Right renal cortex interstitium (tissue), 3 donors: Measurements from ENCODE around the gene TMED8. TPM values are rescaled to one million over a fixed set of nuclear protein-coding genes. Genes with fewer than 3 reads are reported as not detected.
"Not testable (repeated sequence)": the region's sequence is repeated elsewhere in the genome, so short reads cannot be mapped to it uniquely, and the experiment has no call there.

Source experiments
- DNase-seq, 3 donors: peaks; one replicate each; pipeline ENCODE4 v3.0.0-alpha.2; 2013; ENCODE audit warnings: low read depth in 3 of 3, low spot score in 2 of 3
- polyA plus RNA-seq, 3 donors: library from polyadenylated mRNA; unstranded; fragments of 120-200 nt; gene quantifications; one replicate each; pipeline ENCODE4 v1.2.1, GENCODE V29; 2013; ENCODE audit not compliant: insufficient read length in 3 of 3

Gene TMED8
- polyA plus RNA-seq, 3 donors, result 21.4 to 22.5 (median 22.2) TPM

DNA sequence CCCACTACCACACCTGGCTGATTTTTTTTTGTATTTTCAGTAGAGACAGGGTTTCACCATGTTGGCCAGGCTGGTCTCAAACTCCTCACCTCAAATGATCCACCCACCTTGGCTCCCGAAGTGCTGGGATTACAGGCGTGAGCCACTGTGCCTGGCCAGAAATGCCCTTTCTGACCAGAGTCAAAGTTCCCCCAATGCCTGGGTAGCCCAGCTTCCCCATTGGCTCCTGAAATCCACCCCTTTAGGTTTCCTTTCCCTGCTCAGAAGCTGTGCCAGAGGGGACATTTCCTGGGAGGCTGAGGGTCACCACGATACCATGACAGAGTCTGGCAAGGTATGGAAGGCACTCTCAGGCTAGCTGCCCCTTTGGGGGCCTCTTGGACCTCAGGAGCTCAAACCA lies 52.6 kb downstream of the TMED8 start:
- no peak for DNase-seq

DNA sequence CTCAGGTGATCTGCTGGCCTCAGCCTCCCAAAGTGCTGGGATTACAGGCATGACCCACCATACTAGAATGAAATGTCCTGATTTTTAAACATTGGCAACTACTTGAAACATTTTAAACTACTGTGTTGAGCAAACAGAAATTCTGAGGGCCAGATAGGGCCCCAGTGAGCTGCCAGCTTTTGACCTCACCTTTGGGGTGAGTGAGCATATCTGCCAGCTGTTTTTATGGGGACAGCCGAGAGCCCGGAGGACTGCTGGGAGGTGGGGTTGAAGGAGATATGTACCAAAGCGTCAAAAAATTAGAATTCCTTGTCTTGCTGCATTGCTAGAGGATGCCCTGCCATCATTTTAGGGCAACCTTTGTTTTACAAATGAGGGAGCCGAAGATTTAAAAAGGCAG lies 53.3 kb downstream of the TMED8 start:
- DNase-seq, result no peak

DNA sequence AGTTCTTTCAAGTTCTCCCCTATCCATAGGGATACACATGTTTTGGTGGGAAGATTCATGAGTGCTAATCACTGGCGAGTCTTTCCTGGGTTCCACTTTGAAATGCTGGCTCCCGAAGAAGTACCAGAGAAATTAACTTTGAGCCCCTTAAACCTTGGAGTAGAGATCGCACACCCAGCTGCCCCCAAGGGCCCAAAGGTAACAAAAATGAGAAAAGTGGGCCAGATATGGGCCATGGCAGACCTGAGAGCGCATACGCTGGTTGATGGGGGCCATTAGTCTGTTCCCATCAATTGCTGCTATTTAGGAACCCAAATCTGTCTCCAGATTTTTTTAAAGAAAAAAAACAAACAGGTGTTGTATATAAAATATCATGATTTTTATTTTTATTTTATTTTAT lies 53.9 kb downstream of the TMED8 start:
- DNase-seq, result no peak

DNA sequence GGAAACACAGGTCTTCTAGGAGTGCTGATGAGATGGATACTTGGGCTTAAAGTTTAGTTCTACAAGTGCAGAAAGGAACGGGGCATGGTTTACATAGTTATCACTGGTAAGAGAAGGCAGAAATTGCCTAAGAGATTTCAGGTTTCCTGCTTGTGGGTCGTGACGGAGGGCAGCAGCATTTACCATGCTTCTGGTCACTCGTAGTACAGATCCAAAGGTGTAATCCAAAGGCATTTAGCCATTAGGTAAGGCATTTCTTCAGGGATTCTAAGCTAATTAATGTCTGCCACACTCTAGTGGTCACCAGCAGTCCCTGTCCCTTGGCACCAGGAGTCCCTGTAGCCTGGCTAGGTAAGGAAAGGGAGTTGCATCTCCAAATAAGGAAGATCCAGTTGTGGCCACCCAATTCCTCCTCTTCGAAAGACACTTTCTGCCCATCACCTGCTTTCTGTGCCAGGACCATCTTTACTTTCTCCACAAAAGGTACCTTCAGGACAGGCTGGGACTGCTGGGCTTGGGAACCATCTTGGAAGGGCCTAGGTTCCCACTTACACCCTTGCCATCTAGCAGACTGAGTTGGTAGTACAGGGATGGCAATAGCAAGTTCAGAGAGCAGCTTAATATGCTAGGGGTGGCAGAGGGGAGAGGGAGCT lies 54.5 kb downstream of the TMED8 start:
- DNase-seq, result no peak

GRCh38 chr14:77320238-77320935 lies 56.5 kb downstream of the TMED8 start, which contains the start of gene POMT2:
Gene POMT2, minus strand, starts transcription at chr14:77320883. Its CDS starts 202 bp downstream, at chr14:77320681.
- DNase-seq, result peak in 2 of 3 donors; percentile 80 to 82

- no peak for DNase-seq
Measured at GRCh38 chr14:77319422-77319821, 57.5 kb downstream of the TMED8 start.

- not testable (repeated sequence) for DNase-seq
Measured at GRCh38 chr14:77318756-77319155, 58.1 kb downstream of the TMED8 start.

DNA sequence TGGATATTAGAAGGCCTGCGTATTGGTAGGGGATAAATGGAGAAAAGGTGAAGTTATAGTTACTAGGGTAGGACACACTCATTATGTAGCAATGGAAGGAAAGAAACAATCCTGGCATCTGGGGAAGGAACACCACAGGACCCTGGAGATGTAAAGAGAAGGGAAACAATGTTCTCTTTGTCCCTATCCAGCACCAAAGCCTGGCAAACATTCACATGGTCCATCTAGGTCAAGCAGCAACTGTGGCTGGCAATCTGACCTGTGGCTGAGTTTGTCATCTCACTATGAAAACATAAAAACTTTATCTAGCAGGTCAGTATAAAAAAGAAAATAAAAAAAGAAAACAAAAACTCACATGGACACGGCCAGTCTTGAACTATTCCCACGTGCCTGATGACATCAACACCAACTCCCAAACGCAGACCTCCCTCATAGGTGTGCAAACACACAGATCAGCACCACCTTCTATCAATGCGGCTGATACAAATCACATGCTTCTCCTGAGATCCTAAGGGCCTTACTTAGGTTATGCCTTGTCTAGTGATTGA lies 58.8 kb downstream of the TMED8 start:
- no peak for DNase-seq

GRCh38 chr14:77316872-77317301 lies 60.0 kb downstream of the TMED8 start:
- no peak for DNase-seq

GRCh38 chr14:77316195-77316505 lies 60.7 kb downstream of the TMED8 start:
- no peak for DNase-seq

GRCh38 chr14:77314539-77315457 lies 62.1 kb downstream of the TMED8 start:
- DNase-seq, result no peak

DNA sequence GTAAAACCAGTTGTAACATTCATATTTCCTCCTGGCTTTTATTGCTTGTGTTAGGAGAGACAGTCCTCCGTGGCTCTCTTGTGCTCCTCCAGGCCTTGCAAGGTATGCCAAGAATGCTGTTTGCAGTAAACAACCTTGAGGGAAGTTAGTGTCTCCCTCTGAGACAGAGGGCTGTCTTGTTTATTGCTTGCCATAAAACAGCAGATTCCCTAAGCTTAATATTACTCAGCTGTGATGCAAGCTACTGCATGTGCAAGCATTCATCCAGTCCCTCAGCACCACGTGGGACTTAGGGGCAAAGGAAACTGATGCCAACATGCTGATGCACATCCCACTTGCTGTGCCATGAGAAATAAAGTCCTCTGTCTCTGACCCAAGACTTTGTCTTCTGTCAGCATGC lies 62.9 kb downstream of the TMED8 start:
- no peak for DNase-seq

- no peak for DNase-seq
Measured at GRCh38 chr14:77313371-77313770, 63.5 kb downstream of the TMED8 start.

DNA sequence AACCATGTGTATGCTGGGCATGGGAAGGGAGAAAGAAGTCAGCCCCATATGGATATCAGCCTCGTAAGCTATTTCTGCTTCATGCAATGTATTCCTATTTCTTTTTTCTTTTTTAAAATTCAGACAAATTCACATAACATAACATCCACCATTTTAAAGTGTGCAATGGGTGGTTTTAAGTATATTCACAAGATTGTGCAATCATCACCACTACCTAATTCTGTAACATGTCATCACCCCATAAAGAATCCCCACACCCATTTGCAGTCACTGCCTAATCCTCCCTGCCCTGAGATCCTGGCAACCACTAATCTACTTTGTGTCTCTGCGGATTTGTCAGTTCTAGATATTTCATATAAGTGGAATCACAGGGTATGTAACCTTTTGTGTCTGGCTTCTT lies 65.7 kb downstream of the TMED8 start:
- DNase-seq, result no peak

- no peak for DNase-seq
Measured at GRCh38 chr14:77310026-77310425, 66.9 kb downstream of the TMED8 start.

DNA sequence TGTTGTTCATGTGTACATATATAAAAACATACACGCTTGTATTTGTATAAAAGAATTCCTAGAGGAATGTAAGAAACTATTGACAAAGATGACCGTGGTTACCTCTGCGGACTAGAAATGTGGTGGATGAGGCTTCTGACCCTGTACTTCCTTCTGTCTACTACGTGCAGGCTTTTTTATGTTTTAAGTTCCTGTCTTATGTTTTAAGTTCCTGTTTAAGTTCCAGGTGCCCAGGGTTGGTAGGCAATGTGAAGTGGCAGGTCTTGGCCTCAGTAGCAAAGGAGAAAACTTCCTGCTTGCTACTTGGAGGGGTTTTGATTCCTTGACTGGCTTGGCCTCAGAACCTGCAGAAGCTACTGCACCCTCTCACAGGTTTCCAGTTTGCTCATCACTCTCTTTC lies 67.8 kb downstream of the TMED8 start:
- no peak for DNase-seq

- no peak for DNase-seq
Measured at GRCh38 chr14:77306851-77307496, 69.9 kb downstream of the TMED8 start.

GRCh38 chr14:77306416-77306815 lies 70.5 kb downstream of the TMED8 start:
- DNase-seq, result no peak

GRCh38 chr14:77305696-77306095 lies 71.2 kb downstream of the TMED8 start:
- no peak for DNase-seq

GRCh38 chr14:77303417-77304156 lies 73.3 kb downstream of the TMED8 start:
- DNase-seq, result no peak
